Stimulated activated naive CD4-positive, alpha-beta T cell (primary cell): ENCODE results near the gene DAPK1.
"Not testable (repeated sequence)": the region's sequence is repeated elsewhere in the genome, so short reads cannot be mapped to it uniquely, and the experiment has no call there.

Experiments
- DNase-seq, 6 experiments: peaks; one replicate each; lab custom pipeline; 2025; lab: John Stamatoyannopoulos, UW

Gene DAPK1

DNA sequence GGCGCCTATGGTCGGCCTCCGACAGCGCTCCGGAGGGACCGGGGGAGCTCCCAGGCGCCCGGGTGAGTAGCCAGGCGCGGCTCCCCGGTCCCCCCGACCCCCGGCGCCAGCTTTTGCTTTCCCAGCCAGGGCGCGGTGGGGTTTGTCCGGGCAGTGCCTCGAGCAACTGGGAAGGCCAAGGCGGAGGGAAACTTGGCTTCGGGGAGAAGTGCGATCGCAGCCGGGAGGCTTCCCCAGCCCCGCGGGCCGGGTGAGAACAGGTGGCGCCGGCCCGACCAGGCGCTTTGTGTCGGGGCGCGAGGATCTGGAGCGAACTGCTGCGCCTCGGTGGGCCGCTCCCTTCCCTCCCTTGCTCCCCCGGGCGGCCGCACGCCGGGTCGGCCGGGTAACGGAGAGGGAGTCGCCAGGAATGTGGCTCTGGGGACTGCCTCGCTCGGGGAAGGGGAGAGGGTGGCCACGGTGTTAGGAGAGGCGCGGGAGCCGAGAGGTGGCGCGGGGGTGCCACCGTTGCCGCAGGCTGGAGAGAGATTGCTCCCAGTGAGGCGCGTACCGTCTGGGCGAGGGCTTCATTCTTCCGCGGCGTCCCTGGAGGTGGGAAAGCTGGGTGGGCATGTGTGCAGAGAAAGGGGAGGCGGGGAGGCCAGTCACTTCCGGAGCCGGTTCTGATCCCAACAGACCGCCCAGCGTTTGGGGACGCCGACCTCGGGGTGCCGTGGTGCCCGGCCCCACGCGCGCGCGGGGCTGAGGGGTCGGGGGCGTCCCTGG, 561 bp downstream of the DAPK1 start:
- DNase-seq: no peak

DNA sequence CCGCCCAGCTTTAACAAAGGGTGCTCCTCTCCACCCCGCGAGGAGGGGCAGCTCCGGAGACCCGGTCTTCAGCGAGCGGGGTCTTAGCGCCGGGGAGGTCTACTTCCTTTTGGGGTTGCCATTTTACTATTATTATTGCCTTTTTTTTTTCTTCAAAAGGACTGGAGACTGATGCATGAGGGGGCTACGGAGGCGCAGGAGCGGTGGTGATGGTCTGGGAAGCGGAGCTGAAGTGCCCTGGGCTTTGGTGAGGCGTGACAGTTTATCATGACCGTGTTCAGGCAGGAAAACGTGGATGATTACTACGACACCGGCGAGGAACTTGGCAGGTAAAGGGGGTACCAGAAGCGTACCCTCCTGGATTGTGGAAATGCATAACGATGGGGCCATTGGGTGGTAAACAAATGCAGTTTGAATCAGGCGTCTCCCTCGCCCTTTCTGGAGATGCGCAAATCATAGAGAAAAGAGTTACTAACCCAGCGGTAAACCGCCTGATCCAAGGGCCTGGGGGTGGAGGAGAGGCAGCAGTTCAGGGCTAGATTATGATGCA, 1.2 kb downstream of the DAPK1 start:
- DNase-seq: no peak

DNA sequence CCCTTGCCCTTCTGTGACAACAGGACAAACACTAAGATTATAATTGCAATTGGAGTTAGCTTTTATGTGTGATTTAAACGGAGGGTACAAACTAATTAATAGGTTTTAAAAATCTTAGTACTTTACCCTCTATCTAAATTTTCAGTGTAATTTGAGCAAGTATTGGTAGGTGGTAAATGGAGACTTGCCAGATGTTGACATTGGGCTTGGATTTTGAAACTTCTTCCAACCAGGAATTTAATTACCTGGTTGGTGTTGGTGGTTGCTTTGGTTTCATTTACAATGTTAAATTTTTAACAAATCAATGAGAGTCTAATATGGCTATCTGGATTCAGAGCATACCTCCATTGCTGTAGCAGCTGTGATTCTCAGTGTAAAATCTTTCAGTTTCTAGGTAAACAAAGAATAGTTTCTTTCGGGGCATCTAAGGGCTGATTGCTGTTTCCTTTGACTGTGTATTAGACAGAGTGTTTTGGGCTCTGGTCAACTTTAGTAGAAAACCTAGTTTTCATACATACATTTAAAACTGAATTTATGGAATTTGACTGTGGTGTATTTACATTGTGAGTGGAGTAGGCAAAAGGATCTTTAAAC, 1.9 kb downstream of the DAPK1 start:
- no peak for DNase-seq

DNA sequence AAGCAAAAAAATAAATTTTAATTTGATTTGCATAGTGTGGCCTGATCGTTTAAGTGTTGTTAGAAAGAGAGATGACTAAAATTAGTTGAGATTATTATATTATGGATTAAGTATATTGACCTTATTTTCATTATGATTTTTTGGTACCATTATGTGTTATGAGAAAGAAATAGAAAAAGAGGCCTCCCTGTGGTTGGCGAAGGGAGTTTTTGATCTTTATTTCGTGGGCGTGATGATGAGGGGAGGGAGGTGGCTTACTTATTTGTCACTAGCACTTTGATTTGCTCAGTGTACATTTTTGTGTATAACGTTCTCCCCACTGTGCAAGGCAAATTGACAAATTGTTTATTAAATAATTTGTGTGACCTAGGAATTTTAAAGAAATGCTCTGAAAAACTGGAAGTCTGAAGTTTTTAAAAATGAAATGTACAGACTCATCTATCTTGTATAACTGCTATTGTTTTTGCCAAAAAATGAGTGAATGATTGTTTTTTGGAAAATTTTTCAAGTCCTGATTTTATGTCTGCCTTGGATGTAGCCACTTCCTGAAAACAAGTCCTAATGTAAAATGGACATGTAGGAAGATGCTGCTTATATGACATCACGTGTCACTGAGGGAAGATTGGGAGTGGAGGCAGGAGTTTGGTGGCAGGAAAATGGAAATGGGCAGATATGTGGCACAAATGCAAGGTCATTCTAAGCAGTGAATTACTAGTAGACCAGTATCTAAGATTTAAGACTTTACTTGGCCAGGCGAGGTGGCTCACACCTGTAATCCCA, 3.0 kb downstream of the DAPK1 start:
- DNase-seq: no peak

DNA sequence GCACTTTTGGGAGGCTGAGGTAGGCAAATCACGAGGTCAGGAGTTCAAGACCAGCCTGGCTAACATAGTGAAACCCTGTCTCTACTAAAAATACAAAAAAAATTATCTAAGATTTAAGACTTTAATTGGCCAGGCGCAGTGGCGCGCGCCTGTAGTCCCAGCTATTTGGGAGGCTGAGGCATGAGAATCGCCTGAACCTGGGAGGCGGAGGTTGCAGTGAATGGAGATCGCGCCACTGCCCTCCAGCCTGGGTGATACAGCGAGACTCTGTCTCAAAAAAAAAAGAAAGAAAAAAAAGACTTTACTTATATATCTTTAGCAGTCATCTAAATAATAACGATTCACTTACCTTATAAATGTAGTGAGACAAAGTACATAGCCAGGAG, 3.6 kb downstream of the DAPK1 start:
- not testable (repeated sequence) for DNase-seq

DNA sequence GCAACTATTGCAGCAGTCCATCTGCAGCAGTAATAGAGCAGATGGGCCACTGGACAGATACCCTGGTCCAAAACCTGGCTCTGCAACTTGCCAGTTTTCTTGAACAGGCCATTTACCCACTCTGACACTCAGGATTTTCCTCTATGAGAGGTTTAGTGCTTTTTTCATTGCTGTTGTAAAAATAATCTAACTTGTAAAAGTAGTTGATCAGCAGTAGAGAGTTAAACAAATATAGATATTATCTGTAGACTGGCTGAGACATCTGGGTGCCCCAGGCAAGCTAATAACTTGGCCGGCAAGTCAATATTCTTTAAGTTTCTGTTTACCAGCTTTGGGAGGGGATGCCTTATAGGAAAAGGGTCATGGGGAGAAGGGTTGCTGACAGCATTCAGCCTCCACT, 4.1 kb downstream of the DAPK1 start:
- no peak for DNase-seq

DNA sequence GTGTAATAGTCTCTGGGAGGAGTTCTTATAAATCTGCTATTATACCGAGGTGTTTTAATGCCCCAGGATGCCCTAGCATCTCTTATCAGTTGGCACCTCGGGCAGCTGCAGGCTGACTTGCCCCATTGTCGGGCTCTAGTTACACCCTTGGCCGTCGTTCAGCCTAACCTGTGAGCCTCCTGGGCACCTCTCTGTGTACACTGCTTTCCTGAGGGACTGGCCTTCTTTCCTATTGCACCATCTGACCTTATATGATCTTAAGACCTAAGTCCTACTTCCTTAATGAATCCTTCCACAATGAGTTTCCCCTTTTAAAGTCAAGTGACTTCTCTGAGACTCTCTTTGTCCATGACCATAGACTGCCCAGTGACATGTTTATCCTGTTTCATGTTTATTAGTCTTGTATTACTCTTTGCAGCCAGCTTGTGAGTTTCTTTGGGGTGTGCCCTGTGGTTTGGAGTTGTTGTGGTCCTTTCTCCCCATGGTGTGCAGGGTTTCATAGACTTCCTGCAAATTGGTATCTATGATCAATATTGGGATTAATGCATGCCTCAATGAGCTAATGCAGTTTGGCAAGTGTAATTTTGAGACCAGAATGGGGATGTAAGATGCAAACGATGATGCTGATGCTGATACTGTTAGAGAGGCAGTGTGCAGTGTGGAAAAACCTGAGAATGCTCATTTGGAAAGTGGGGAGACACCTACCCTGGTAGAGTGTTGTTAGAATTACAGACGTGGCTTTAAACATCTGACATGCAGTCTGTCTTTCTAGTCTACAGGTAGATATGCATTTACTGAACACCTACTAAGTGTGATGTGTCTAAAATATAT, 4.9 kb downstream of the DAPK1 start:
- DNase-seq: no peak

DNA sequence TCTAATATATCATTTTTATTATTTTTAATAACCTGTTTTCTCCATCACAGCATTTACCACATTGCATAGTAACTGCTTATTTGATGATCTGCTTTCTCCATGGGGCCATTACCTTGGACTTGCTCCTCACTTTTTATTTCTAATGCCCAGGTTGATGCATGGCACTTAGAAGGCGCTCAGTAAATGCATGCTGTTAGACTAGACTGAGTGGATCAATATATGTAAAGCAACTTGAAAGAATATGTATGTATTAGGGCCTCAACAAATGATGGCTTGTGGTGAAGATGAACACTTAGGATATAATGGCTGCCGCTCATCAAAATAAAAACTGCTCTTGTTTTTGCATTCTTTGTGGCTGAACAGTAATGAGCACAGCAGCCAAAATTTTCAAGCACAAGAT, 5.8 kb downstream of the DAPK1 start:
- DNase-seq: no peak

DNA sequence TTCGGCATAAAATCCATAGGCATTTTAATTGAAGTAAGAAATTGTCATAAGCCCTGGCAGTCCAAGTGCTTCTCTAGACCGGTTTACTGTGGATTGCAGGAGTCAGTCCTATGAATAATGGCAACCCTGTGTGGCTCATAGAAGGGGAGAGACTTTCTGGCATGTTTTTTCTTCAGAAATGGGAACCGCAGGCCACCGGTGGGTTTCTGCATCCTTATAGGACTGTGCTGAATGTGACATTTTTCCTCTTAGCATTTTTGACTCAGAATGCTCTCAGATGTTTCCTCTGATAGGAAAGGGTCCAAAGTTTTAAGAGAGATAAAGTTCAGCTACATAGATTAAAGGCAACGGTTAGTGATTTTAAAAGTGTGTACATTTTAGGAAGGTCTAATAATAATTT, 6.3 kb downstream of the DAPK1 start:
- DNase-seq: no peak

DNA sequence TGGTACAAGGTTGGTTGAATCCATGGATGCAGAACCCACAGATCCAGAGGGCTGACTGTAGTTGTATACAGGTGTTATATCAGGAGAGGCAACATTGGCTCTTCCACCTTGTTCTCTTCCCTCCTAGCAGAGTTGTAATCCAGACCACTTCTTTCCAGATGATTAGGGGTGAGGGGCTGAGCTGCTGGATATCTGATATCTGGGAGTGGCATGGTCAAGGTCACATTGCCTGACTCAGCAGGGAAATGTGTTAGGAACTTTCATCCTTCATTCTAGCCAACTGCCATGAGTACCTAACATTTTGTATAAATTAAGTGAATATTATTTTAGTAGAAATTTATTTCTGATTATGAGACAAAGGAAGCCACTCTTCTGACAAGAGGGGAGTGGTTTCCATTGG, 7.3 kb downstream of the DAPK1 start:
- DNase-seq: no peak

DNA sequence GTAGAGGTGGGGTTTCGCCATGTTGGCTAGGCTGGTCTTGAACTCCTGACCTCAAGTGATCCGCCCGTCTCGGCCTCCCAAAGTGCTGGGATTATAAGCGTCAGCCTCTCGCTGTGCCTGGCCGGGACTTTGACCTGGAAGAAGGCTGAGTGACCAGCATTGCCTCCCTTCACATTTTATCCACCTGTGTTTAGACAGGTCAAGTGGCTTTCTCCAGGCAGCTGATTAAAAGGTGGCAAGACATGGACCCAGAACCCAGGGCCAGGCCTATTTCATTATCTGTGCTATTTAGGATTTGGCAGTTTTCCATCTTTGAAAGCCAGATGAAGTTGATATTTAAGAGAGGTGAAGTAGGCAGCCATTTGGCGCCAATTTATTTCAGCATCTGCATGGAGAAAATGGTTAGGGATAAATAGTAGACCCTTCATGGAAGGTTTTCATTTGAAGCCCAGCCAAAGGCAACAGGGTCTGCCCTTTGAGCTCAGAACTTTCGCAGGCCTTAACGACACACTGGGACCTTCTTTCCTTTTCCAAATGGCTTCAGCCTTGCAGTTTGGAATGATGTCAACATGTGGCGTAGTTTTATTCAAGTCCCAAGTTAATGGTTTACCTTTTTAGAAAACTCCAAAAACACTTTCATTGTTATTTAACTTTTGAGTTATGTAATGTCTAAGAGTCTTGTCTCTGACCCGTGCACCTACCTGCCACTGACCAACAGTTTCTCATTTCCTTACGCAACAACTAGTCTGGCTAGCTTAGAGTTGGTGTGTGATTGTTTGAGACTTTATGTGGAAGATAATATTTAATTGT, 8.4 kb downstream of the DAPK1 start:
- no peak for DNase-seq

DNA sequence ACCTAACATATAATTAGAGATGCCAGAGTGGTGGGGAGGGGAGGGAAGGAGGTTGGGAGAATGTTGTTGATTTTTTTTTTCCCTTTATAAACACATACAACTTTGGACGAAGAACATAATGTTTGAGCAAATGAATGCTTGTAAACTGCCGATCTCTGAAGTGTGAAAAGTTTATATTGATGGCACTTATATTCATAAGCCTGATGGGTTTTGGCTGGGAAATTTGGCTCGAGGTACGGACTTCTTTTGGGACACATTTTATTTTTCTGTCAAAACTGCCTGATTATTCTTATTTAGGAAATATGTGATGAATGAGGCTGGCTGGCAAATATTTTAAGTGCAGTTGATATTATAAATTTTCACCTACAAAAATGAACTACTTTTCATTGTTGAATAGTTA, 9.9 kb downstream of the DAPK1 start:
- DNase-seq: no peak

DNA sequence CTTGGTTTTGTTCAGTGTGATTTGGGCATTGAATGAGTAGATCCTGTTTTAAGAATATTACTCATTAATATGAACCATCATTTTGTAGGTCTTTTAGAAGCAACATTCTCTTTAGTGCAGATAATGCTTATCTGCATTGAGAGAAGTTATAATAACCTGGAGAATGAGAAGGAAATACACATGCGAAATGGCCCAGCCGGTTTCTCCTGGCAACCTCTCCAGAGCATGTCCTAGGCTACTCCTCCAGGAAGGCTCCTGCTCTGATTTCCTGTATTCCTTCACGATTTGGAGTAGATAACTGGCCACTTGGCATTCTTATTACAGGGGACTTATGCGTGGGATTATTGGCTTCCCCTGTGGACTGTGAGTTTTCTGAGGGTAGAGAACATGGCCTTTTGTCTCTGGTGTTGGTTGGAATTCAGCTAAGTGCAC, 12.6 kb downstream of the DAPK1 start:
- DNase-seq: no peak

DNA sequence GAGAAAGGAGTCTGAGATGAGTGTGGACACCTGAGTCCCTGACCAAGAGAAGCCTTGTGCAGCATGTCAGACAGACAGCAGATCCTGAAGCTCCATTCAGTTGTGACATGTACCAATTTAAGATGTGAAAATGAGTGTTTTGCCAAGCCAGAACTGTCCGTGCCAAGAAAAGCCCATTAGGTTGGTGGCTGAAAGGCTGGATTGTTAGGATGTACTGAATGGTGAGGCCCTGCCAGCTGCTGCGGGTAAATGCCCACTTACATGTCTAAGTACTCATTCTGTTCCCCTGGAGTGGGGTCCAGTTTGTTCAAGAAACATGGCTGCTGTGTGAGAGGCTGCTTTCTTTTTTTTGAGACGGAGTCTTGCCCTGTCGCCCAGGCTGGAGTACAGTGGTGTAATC, 14.6 kb downstream of the DAPK1 start:
- no peak for DNase-seq

DNA sequence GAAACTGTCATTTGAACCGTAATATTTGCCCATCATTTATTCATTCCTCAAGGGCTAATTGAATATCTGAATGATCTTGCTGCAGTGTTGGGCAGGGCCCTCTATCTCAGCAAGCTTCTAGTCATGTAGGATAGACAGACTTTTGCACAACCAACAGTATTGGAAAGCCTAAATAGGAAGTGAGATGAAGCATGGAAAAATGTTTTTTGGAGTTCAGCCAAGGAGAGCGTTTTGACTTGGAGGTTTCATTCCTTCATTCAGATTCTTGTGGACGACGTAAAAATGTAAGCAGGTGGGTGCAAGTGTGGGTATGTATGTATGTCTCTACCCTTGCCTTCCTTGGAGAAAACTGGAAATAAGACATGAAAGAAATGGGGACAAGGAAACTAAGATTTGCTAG, 15.5 kb downstream of the DAPK1 start:
- DNase-seq: no peak

DNA sequence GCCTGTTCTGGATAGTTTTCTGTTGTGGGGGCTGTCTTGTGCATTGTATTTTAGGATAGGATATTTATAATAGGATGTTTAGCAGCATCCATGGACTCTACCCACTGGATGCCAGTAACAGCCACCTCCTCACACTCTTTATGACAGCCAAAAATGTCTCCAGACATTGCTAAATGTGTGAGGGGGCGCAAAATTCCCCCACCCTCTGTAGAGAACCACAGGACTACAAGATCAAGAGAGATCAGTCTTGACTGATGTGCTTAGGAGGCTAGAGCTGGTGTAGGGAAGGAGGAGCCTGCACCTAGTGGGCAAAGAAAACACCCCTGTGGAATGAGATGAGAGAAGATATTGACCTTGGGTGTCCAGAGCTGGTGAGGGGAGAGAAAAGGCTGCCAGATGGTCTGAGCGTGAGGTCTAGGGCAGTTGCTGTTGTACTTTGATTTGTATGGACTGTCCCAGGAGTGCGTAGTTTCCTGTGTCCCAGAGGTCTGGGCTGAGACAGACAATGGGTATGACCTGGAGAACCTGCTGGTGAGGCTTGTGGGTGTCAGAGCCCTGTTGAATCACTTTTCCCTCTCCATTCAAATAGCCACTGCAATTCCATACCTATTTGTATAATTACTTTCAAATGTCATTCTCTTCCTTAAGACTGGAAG, 16.3 kb downstream of the DAPK1 start:
- DNase-seq: no peak

DNA sequence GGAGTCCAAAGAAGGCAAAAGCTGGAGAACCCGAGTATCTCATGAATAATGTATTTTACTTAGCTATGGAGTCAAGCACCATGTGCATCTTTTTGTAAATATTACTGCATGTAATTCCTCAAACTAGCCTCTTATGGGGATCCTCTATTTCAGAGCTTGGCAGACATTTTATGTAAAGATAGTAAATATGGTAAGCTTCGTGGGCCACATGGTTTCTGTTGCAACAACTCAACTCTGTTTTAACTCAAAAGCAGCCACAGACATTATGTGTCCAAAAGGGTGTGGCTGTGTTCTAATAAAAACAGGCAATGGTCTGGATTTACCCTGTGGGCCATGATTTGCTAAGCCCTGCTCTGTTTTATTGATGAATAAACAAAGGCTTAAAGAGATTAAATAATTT, 17.3 kb downstream of the DAPK1 start:
- DNase-seq: no peak

DNA sequence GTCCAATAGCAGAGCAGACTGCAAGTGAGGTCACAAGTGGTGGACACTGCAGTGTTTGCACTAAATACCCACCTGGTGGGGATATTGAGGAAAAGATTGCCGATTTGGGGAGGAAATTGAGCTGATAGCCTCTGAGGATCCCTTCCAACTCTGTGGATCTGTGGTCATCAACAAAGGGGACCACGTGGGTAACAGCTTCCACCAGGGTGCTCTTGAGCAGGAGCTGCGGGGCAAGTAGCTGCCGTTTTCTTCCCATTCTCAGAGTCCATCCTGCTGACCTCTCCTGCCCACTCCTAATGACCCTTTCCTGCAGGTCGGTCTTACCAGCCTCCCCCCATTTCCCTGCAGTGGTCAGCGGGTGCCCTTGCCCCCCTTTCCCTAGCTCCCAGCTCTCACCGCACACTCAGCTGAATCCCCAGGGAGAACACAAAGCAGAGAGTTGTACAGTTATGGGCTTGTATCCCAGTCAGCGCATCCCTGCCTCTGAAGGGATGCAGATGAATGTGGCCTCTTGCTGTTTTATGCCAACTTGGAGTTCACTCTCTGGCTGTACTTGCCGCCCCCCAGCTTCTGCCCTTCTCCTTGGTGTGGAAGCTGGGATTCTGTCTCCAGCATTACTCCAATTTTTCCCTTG, 18.0 kb downstream of the DAPK1 start:
- no peak for DNase-seq

DNA sequence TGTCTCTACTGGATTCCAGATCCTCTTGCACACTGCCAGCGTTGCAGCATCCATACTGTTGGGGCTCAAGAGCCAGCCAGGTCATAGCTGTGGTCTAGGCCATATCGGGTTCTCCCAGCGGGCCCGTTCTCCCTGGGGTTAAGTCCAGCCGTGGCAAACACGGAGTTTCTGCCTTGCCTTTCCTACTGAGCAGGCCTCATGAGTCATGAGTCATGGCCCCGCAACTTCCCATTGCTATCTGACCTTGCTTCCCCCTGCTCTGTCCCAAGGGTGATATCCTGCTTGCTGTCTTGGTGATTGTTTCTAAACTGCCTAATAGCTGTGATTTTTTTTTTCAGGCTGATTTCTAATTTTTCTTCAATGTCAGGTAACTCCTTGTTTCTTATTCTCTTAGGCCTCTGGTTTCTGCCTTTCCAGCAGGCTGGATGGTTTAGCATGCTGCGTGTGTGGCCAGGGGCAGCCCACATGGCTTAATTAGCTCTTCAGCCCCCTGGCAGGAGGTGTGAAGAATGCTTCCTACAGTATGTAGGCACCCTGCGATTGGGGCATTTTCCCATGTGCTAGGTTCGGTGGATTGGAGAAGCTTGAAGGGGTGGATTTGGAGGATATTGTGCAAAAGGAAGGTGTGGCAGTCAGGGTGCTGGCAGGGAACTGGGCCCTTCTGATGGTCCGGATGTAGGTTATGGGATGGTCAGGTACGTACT, 18.7 kb downstream of the DAPK1 start:
- no peak for DNase-seq

DNA sequence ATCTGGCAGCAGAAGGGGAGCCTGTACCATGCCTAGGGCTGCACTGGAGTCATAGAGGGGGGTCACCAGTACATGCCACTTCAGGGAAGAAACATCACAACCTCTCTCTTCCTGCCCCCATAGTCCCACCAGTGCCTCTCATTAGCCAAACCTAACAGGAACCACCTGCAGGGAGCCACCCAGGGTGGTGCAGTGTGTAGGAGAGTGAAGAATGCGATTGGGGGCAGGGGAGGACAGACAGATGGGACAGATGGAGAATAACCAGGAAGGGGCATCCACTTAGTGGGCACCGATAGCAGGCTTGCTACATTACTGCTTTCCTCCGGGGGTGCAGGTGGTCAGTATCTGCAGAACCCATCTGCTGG, 19.2 kb downstream of the DAPK1 start:
- DNase-seq: no peak
